Suprapubic skin (tissue), 4 donors: ENCODE data around the gene AP2B1. TPM values are rescaled to one million over a fixed set of nuclear protein-coding genes. Genes with fewer than 3 reads are reported as not detected.

Source experiments
- DNase-seq, 2 donors: peaks; one replicate each; pipeline ENCODE4 v3.0.0-alpha.2; 2019; ENCODE audit warnings: low spot score in 2 of 2
- H3K27ac ChIP-seq: fragments of 200-600 bp; sonication (generic); one replicate; pipeline ENCODE4 v1.5.1; 2019
- H3K27me3 ChIP-seq: fragments of 200-600 bp; sonication (generic); one replicate; pipeline ENCODE4 v1.5.1; 2019
- H3K36me3 ChIP-seq: fragments of 200-600 bp; sonication (generic); one replicate; pipeline ENCODE4 v1.5.1; 2019
- H3K4me1 ChIP-seq: fragments of 200-600 bp; sonication (generic); one replicate; pipeline ENCODE4 v1.5.1; 2019
- H3K4me3 ChIP-seq: fragments of 200-600 bp; sonication (generic); one replicate; pipeline ENCODE4 v1.5.1; 2019; ENCODE audit warnings: mild to moderate bottlenecking
- H3K9me3 ChIP-seq: fragments of 200-600 bp; sonication (generic); one replicate; pipeline ENCODE4 v1.5.1; 2019
- CTCF ChIP-seq, 2 donors: fragments of 200-600 bp in 1 of 2; fragments of 450-650 bp in 1 of 2; sonication (generic) in 1 of 2; IDR thresholded peaks; one replicate each; pipeline ENCODE4 v1.5.1; 2016 to 2019; ENCODE audit warnings: antibody characterized with exemption in 2 of 2, mild to moderate bottlenecking in 1 of 2, moderate library complexity in 1 of 2
- EP300 ChIP-seq: sonication (generic); formaldehyde crosslinking; IDR thresholded peaks from one replicate; pipeline ENCODE4 v1.6.1; 2017; ENCODE audit warnings: antibody characterized with exemption
- POLR2A ChIP-seq, 2 donors: fragments of 450-650 bp; IDR thresholded peaks; one replicate each; pipeline ENCODE4 v1.6.1; 2017; ENCODE audit warnings: antibody characterized with exemption in 2 of 2, mild to moderate bottlenecking in 2 of 2, moderate library complexity in 2 of 2
- POLR2AphosphoS5 ChIP-seq, 3 donors: sonication (generic); formaldehyde crosslinking; IDR thresholded peaks; one replicate each; pipeline ENCODE4 v1.6.1; 2017; ENCODE audit warnings: antibody characterized with exemption in 3 of 3
- WGBS: methylation state at CpG from one replicate; pipeline ENCODE4 v1.1.5; 2018; 5-methylcytosine and 5-hydroxymethylcytosine counted together
- total RNA-seq, 4 donors: library from RNA; depleted of rRNA; stranded (reverse); fragments of >200 nt; gene quantifications; one replicate each; pipeline ENCODE4 v1.1.0, GENCODE V29; 2016

Gene AP2B1
- total RNA-seq, 4 donors from 2014 or later = 41.3 to 50.0 (median 45.3) TPM

GRCh38 chr17:35731239-35731916, 144.3 kb downstream of the AP2B1 start, which contains the start of gene RASL10B:
TSS of gene RASL10B (plus strand) at chr17:35731639. CDS start at chr17:35735185, 3,546 bp downstream.
- H3K27me3 ChIP-seq = no peaks in the 10 kb centered on the region
- no peak for TF ChIP-seq CTCF (IDR thresholded peaks at IDR 0.05)
- no peak for TF ChIP-seq POLR2A (IDR thresholded peaks at IDR 0.05)
- TF ChIP-seq POLR2AphosphoS5 (IDR thresholded peaks at IDR 0.05) = no peak
- TF ChIP-seq EP300 = no peak
- H3K36me3 ChIP-seq = peaks cover 2% of the 10 kb centered on the region
- peaks cover 14% of the 10 kb centered on the region for H3K4me1 ChIP-seq
- no peak within 1 kb of the TSS for H3K27ac ChIP-seq
- no peaks in the 10 kb centered on the region for H3K9me3 ChIP-seq
- 10% methylated on average over 12 of the region's 44 CpGs for WGBS
- peak within 1 kb of the TSS; percentile 67 for H3K4me3 ChIP-seq
- DNase-seq = no peak

GRCh38 chr17:35731917-35732805, 145.0 kb downstream of the AP2B1 start:
- WGBS = 30% methylated on average over 17 of the region's 47 CpGs

GRCh38 chr17:35732806-35733136, 145.6 kb downstream of the AP2B1 start:
- WGBS = 78% methylated on average over 1 of the region's 1 CpG
- DNase-seq = peak in 1 of 2 donors; percentile 39
- TF ChIP-seq POLR2AphosphoS5 (IDR thresholded peaks at IDR 0.05) = no peak
- TF ChIP-seq EP300 = no peak
- TF ChIP-seq POLR2A (IDR thresholded peaks at IDR 0.05) = no peak
- TF ChIP-seq CTCF (IDR thresholded peaks at IDR 0.05) = no peak
- Histone ChIP-seq H3K4me3 (no peak overlapping the region), H3K9me3 (no peaks in the 10 kb centered on the region), H3K36me3 (no peaks in the 10 kb centered on the region), H3K27ac (no peak overlapping the region), H3K4me1 (peaks cover 14% of the 10 kb centered on the region), H3K27me3 (no peaks in the 10 kb centered on the region)

More at GRCh38 chr17:35731917-35732805, 145.0 kb downstream of the AP2B1 start:
- no peaks in the 10 kb centered on the region for H3K36me3 ChIP-seq
- H3K27me3 ChIP-seq = no peaks in the 10 kb centered on the region
- TF ChIP-seq CTCF (IDR thresholded peaks at IDR 0.05) = no peak
- TF ChIP-seq EP300 = no peak
- TF ChIP-seq POLR2A (IDR thresholded peaks at IDR 0.05) = no peak
- no peak for TF ChIP-seq POLR2AphosphoS5 (IDR thresholded peaks at IDR 0.05)
- peaks cover 14% of the 10 kb centered on the region for H3K4me1 ChIP-seq
- no peaks in the 10 kb centered on the region for H3K9me3 ChIP-seq
- H3K27ac ChIP-seq = no peak overlapping the region
- DNase-seq = peak in 1 of 2 donors; percentile 59
- peak overlapping the region; percentile 67 for H3K4me3 ChIP-seq

GRCh38 chr17:35733366-35733765, 146.2 kb downstream of the AP2B1 start:
- peak in 1 of 2 donors; percentile 39 for DNase-seq
- H3K36me3 ChIP-seq = no peaks in the 10 kb centered on the region
- H3K4me3 ChIP-seq = no peak overlapping the region

More at GRCh38 chr17:35733366-35733765, 146.2 kb downstream of the AP2B1 start:
- 70% methylated on average over 6 of the region's 6 CpGs for WGBS
- Histone ChIP-seq H3K9me3 (no peaks in the 10 kb centered on the region), H3K27ac (no peak overlapping the region), H3K27me3 (no peaks in the 10 kb centered on the region), H3K4me1 (peaks cover 14% of the 10 kb centered on the region)
- TF ChIP-seq EP300 = no peak
- TF ChIP-seq POLR2A (IDR thresholded peaks at IDR 0.05) = no peak
- TF ChIP-seq POLR2AphosphoS5 (IDR thresholded peaks at IDR 0.05) = no peak
- no peak for TF ChIP-seq CTCF (IDR thresholded peaks at IDR 0.05)
